ENCODE results near the gene SYTL4.

DNA sequence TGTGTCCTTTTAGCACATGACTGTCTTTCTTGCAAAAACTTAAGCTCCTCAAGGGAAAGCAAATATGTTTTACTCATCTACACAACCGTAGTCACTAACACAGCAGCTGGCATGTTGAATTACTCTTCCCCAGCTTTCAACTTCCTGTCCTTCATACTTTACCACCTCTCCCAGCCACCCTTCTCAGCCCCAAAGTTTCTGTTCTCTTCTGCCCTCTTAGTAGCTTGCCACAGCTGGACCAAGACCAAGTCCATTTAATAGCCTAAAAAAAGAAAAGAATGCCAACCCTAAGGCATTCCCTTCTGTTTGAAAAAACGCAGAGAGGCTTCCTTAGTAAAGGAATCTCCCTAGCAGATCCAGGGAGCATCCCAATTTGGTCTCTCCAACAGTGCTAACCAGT lies 51.2 kb downstream of the SYTL4 start:
- TF ChIP-seq CTCF (IDR thresholded peaks at IDR 0.05) (no peak), POLR2AphosphoS5 (IDR thresholded peaks at IDR 0.05) (no peak), POLR2A (IDR thresholded peaks at IDR 0.05) (no peak), EP300 (IDR thresholded peaks at IDR 0.05) (no peak)

All from stomach (tissue), 4 donors.